ENCODE results near the gene PFKL.

PFKL gene

GRCh38 chr21:44366586-44367211, 66.8 kb downstream of the PFKL start:
- DNase-seq: no peak

GRCh38 chr21:44368711-44369446, 69.0 kb downstream of the PFKL start:
- no peak for DNase-seq

GRCh38 chr21:44370027-44370735, 70.3 kb downstream of the PFKL start:
- DNase-seq: no peak

- no peak for DNase-seq
These were observed 71.0 kb downstream of the PFKL start for GRCh38 chr21:44370786-44371410.

- DNase-seq: no peak
These were observed 71.7 kb downstream of the PFKL start for GRCh38 chr21:44371596-44371995.

- no peak for DNase-seq
These were observed 72.8 kb downstream of the PFKL start for GRCh38 chr21:44372616-44373015.

- DNase-seq: no peak
These were observed 74.9 kb downstream of the PFKL start for GRCh38 chr21:44374601-44375280.

- DNase-seq: no peak
These were observed 75.4 kb downstream of the PFKL start for GRCh38 chr21:44375281-44375651.

GRCh38 chr21:44375761-44376241, 75.9 kb downstream of the PFKL start:
- DNase-seq: no peak

GRCh38 chr21:44376606-44377005, 76.8 kb downstream of the PFKL start:
- no peak for DNase-seq
